ENCODE results near the gene BID. TPM values are rescaled to one million over a fixed set of nuclear protein-coding genes. Genes with fewer than 3 reads are reported as not detected.
A peak's percentile ranks its signal among the peaks of the same experiment; 100 is the strongest.

Gene BID
- total and polyA plus RNA-seq, 2 of the 8 experiments (the other 6 are each of a cell fraction or from before 2014, with no cell fraction given) = 39.3 to 114 TPM

DNA sequence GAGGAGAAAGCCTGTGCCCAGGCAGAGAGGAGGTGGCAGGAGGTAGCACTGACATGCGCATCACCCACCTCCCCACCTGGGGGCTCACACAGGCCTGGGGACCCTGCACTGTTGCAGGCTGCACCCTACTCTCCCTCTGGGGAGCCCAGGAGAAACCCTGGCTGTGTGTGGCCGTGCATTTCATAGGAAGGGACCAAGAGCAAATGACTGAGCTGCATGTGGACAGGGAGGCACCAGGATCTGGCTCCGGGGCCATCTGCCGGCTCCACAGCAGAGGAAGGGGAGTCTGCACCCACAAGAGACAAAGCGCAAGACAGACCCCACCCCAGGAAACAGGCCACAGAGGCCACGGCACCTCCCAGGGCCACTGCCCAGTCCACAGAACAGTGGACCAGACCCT, 22.7 kb downstream of the BID start:
- no peak overlapping the region for H3K4me2 ChIP-seq (ENCODE audit: insufficient read depth in 1 of 2, low read depth in 2 of 2, low read length in 2 of 2)
- no peak overlapping the region for H3K4me3 ChIP-seq (ENCODE audit: extremely low read depth in 1 of 4, insufficient read depth in 2 of 4, low read depth in 3 of 4, low read length in 4 of 4)
- H3K36me3 ChIP-seq (ENCODE audit: control insufficient read depth in 2 of 4, insufficient read depth in 4 of 4, low read length in 3 of 4) = no peaks in the 10 kb centered on the region
- H3K79me2 ChIP-seq (ENCODE audit: control insufficient read depth in 1 of 2, insufficient read depth in 2 of 2, low read length in 2 of 2) = peaks cover 0 to 3% of the 10 kb centered on the region in 2 experiments; a peak in 2 of 4 replicates
- peaks cover 8% of the 10 kb centered on the region; the same call in 1 of the 2 replicates for H3K79me1 ChIP-seq (ENCODE audit: low read depth, low read length)
- H3K9me3 ChIP-seq (ENCODE audit: insufficient read depth in 2 of 2, low read depth in 1 of 2, low read length in 1 of 2) = no peaks in the 10 kb centered on the region
- H2BK5ac ChIP-seq (ENCODE audit: low read depth, low read length) = no peak overlapping the region
- no peak overlapping the region for H3K27ac ChIP-seq (ENCODE audit: low read depth, low read length)
- no peak overlapping the region for H3K18ac ChIP-seq (ENCODE audit: extremely low read depth, low read length)
- H3K23me2 ChIP-seq (ENCODE audit: low read depth, low read length) = peaks cover 2% of the 10 kb centered on the region; the same call in 1 of the 2 replicates
- 78% methylated on average over 6 of the region's 6 CpGs; no CpG with 5 or more reads in 1 of the 2 experiments for WGBS, 2 experiments (ENCODE audit: extremely low coverage in 1 of 2, insufficient coverage in 1 of 2, insufficient read length in 1 of 2, insufficient replicate concordance in 2 of 2, low coverage in 1 of 2, low lambda C conversion rate in 2 of 2, missing lambda C conversion rate in 1 of 2)
- H2BK120ac ChIP-seq (replicated peaks; ENCODE audit: low read depth, low read length) = no peak overlapping the region
- no peak overlapping the region for H3K23ac ChIP-seq (ENCODE audit: insufficient read length)
- POLR2A ChIA-PET (ENCODE audit: partially characterized antibody) = interaction anchor here (1.2 to 1.5 kb wide), 2 partner anchors 16 to 21 kb away, joined by 3 to 4 read pairs; no protein-coding TSS in a partner anchor
- no peak overlapping the region for H4K91ac ChIP-seq (replicated peaks; ENCODE audit: insufficient read length, low read length)
- no peak overlapping the region for H3K14ac ChIP-seq (ENCODE audit: insufficient read length)
- H2BK12ac ChIP-seq (ENCODE audit: low read depth, low read length) = no peak overlapping the region
- no peak overlapping the region for H3K56ac ChIP-seq (replicated peaks; ENCODE audit: insufficient read length, low read depth, low read length)
- FAIRE-seq (no peak), DNase-seq (ENCODE audit: low read depth in 1 of 2, low spot score in 2 of 2) (no peak)
- H3K4me1 ChIP-seq (replicated peaks in 1 of 4; ENCODE audit: control insufficient read depth in 3 of 4, insufficient read depth in 4 of 4, low read length in 3 of 4) = no peaks in the 10 kb centered on the region; a peak in 2 of 7 replicates
- H2BK20ac ChIP-seq (ENCODE audit: low read length) = no peak overlapping the region
- no peak overlapping the region for H2AK5ac ChIP-seq (ENCODE audit: low read depth, low read length)
- H4K5ac ChIP-seq (ENCODE audit: insufficient read length, low read depth, low read length) = no peak overlapping the region
- no peak overlapping the region for H3K4ac ChIP-seq (replicated peaks; ENCODE audit: insufficient read length, low read depth, low read length)
- peaks cover 0 to 3% of the 10 kb centered on the region in 2 experiments for H4K20me1 ChIP-seq (replicated peaks in 1 of 2; ENCODE audit: control insufficient read depth in 1 of 2, insufficient read depth in 2 of 2, low read length in 2 of 2)
- CTCF ChIA-PET (ENCODE audit: partially characterized antibody) = interaction anchor here (0.6 to 8.4 kb wide), 13 partner anchors 9 to 325 kb away, joined by 3 to 93 read pairs (median 3); no protein-coding TSS in a partner anchor
- TF ChIP-seq, protein P1, sequence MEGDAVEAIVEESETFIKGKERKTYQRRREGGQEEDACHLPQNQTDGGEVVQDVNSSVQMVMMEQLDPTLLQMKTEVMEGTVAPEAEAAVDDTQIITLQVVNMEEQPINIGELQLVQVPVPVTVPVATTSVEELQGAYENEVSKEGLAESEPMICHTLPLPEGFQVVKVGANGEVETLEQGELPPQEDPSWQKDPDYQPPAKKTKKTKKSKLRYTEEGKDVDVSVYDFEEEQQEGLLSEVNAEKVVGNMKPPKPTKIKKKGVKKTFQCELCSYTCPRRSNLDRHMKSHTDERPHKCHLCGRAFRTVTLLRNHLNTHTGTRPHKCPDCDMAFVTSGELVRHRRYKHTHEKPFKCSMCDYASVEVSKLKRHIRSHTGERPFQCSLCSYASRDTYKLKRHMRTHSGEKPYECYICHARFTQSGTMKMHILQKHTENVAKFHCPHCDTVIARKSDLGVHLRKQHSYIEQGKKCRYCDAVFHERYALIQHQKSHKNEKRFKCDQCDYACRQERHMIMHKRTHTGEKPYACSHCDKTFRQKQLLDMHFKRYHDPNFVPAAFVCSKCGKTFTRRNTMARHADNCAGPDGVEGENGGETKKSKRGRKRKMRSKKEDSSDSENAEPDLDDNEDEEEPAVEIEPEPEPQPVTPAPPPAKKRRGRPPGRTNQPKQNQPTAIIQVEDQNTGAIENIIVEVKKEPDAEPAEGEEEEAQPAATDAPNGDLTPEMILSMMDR (IDR thresholded peaks at IDR 0.05; ENCODE audit: control extremely low read depth in 1 of 3, insufficient read depth in 1 of 3, low read depth in 1 of 3, low read length in 3 of 3) = peak in 1 of 3 experiments; percentile 7; a peak in 1 of 4 replicates
- no peak for TF ChIP-seq BRCA1 (IDR thresholded peaks at IDR 0.05; ENCODE audit: low read depth, low read length)
- H2AFZ ChIP-seq (ENCODE audit: low read length) = no peak overlapping the region
- no peaks in the 10 kb centered on the region for H3K27me3 ChIP-seq (replicated peaks in 1 of 4; ENCODE audit: control insufficient read depth in 3 of 4, extremely low read depth in 1 of 4, insufficient read depth in 3 of 4, low read length in 3 of 4)
- no peak overlapping the region for H2BK15ac ChIP-seq (ENCODE audit: low read length)
- no peak overlapping the region for H3K9ac ChIP-seq (replicated peaks in 1 of 4; ENCODE audit: extremely low read depth in 1 of 4, low read depth in 3 of 4, low read length in 3 of 4)
- H4K8ac ChIP-seq (ENCODE audit: extremely low read depth, insufficient read depth, low read length) = no peak overlapping the region
